HG02884 (cell line): ENCODE data around the gene SPINK5.
A peak's percentile ranks its signal among the peaks of the same experiment; 100 is the strongest.

ENCODE experiments used
- ATAC-seq: cut with Tn5 transposase; IDR thresholded peaks from one replicate; pipeline ENCODE4 v1.9.1; 2021; ENCODE audit warnings: mild to moderate bottlenecking, moderate library complexity; ENCODE audit not compliant: unreplicated experiment

SPINK5 gene

DNA sequence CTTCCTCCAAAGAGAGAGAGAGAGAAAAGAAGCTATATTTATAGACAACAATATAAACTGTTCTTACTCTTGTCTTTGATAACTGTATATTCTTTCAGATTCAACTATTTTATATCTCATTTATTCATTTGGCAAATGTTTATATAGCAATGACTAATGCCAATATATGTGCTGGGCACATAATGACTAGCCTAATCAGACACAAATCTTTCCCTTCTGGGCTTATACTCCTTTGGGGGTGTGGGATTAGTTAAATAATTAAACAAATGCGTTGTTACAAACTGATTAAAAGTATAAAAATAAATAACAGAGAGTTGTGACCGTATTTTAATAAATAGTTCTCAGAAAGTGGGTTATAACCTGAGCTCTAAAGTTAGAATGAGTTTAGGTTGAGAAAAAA, 108.6 kb downstream of the SPINK5 start:
- ATAC-seq, result no peak

DNA sequence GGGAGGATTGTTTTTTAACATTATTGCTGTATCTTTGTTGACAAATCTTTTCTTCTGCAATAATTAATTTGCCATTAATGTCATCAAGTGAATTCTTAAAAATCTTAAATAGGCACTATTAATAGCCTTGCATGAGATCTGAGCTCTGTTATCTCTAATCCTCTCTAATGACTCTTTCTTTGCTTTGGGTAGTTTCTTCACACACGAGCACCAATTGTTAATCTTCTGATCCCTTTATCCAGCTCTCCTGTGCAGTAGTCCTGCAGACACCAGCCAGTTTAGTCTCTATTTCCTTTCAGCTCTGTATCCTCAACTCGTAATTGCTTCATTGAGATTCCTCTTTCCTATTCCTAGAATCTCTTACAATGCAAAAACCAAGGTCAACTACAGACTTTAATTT, 112.7 kb downstream of the SPINK5 start:
- no peak for ATAC-seq

GRCh38 chr5:148177207-148177606, 113.4 kb downstream of the SPINK5 start:
- no peak for ATAC-seq

- peak; percentile 81 for ATAC-seq
Measured at GRCh38 chr5:148179234-148179824, 115.5 kb downstream of the SPINK5 start.

GRCh38 chr5:148186248-148187003, 122.6 kb downstream of the SPINK5 start:
- ATAC-seq, result peak; percentile 93
